ENCODE results near the gene DYNAP.

DYNAP gene

DNA sequence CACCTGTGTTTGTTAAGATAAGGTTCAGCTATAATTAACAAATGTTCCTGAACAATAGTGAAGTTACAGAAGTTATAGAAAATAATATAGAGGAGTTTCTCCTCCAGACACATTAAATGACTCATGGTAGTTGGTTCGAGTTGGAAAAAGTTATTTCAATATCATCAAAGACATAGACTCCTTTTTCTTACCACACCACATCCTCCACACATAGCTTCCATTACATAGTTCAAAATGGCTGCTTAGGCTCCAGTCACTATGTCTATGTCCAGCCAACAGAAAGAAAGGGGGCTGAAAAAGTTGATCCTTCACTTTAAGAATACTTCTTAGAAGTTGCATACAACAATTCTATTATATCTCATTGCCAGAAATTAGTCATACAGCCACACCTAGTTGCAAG is 50.7 kb downstream of the DYNAP start:
- DNase-seq = no peak

GRCh38 chr18:54647176-54647575 is 56.1 kb downstream of the DYNAP start:
- peak; percentile 7 for DNase-seq

Data from DMS153 (cell line).